H1 (cell line): ENCODE results near the gene PRXL2A.

Experiments
- BACH1 ChIP-seq: IDR thresholded peaks from 2 replicates; pipeline ENCODE4 v1.6.1; 2012; ENCODE audit warnings: low read length, improper control_type of control experiment
- CEBPB ChIP-seq: IDR thresholded peaks from 2 replicates; pipeline ENCODE4 v1.6.1; 2012; ENCODE audit warnings: low read depth, low read length
- EZH2 ChIP-seq: fragments of 200-600 bp; sonication (generic); IDR thresholded peaks from 2 replicates; pipeline ENCODE4 v1.7.1; 2012; ENCODE audit warnings: low read depth, mild to moderate bottlenecking, moderate library complexity, low read length, inconsistent platforms; ENCODE audit not compliant: severe bottlenecking
- RXRA ChIP-seq: IDR thresholded peaks from 2 replicates; pipeline ENCODE4 v1.6.1; 2011; ENCODE audit warnings: low read depth, mild to moderate bottlenecking, low read length, moderate library complexity; ENCODE audit not compliant: insufficient read depth
- TAF1 ChIP-seq: IDR thresholded peaks from 2 replicates; pipeline ENCODE4 v1.6.1; 2011; ENCODE audit warnings: mild to moderate bottlenecking, low read depth, low read length
- YY1 ChIP-seq: IDR thresholded peaks from 2 replicates; pipeline ENCODE4 v1.6.1; 2011; ENCODE audit warnings: low read depth, mild to moderate bottlenecking, low read length
- ZNF274 ChIP-seq: IDR thresholded peaks from 2 replicates; pipeline ENCODE4 v1.7.0; 2012; ENCODE audit warnings: low read length, borderline replicate concordance; ENCODE audit errors: extremely low read depth
- TF ChIP-seq, protein P1 (sequence below): IDR thresholded peaks from 2 replicates; pipeline ENCODE4 v1.6.1; 2012; ENCODE audit warnings: low read length, inconsistent platforms
- TF ChIP-seq, protein P2 (sequence below), 3 experiments: IDR thresholded peaks; 1 replicate in 2 of 3; 2 replicates in 1 of 3; pipeline versions ENCODE4 v1.5.1 to v1.6.1; 2011; ENCODE audit warnings: low read length in 3 of 3, mild to moderate bottlenecking in 3 of 3, inconsistent platforms in 2 of 3, low read depth in 1 of 3, moderate library complexity in 1 of 3; ENCODE audit not compliant: insufficient read depth in 1 of 3; ENCODE audit errors: control extremely low read depth in 1 of 3

DNA sequence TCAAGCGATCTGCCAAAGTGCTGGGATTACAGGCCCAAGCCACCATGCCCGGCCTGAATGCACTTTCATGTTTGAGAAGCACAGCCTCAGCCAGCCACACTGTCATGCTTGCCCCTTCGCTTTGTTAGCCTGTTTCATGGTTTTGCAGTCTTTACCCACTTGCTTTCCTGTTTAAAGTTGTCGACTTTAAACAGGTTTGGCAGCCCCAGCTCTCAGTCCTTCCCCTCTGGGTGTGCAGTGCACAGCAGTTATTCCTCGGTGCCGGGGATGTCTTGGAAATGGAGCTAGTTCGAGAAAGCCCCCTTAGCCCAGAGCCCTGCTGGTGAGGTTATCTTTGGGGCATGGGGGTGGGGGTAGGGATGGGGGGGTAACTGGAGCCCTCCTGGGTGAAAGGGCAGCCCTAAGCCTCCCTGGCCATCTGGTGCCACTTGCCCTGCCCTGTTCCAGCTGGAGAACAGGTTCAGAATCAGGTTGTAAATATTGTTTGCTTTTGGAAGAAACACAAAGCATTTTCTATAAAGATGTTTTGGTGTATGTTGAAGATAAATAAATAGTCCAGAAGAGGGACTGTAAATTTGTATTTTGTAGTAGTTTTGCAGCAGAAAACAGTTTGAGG, 60.6 kb downstream of the PRXL2A start:
- TF ChIP-seq RXRA: no peak
- TF ChIP-seq, protein P1, sequence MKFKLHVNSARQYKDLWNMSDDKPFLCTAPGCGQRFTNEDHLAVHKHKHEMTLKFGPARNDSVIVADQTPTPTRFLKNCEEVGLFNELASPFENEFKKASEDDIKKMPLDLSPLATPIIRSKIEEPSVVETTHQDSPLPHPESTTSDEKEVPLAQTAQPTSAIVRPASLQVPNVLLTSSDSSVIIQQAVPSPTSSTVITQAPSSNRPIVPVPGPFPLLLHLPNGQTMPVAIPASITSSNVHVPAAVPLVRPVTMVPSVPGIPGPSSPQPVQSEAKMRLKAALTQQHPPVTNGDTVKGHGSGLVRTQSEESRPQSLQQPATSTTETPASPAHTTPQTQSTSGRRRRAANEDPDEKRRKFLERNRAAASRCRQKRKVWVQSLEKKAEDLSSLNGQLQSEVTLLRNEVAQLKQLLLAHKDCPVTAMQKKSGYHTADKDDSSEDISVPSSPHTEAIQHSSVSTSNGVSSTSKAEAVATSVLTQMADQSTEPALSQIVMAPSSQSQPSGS: no peak
- no peak for TF ChIP-seq CEBPB
- TF ChIP-seq YY1: no peak
- TF ChIP-seq ZNF274: no peak
- TF ChIP-seq, protein P2, sequence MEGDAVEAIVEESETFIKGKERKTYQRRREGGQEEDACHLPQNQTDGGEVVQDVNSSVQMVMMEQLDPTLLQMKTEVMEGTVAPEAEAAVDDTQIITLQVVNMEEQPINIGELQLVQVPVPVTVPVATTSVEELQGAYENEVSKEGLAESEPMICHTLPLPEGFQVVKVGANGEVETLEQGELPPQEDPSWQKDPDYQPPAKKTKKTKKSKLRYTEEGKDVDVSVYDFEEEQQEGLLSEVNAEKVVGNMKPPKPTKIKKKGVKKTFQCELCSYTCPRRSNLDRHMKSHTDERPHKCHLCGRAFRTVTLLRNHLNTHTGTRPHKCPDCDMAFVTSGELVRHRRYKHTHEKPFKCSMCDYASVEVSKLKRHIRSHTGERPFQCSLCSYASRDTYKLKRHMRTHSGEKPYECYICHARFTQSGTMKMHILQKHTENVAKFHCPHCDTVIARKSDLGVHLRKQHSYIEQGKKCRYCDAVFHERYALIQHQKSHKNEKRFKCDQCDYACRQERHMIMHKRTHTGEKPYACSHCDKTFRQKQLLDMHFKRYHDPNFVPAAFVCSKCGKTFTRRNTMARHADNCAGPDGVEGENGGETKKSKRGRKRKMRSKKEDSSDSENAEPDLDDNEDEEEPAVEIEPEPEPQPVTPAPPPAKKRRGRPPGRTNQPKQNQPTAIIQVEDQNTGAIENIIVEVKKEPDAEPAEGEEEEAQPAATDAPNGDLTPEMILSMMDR (IDR thresholded peaks at IDR 0.05; ENCODE audit: control extremely low read depth in 1 of 3, insufficient read depth in 1 of 3, low read depth in 1 of 3, low read length in 3 of 3): no peak
- TF ChIP-seq EZH2: no peak
- no peak for TF ChIP-seq BACH1
- TF ChIP-seq TAF1: no peak
